DND-41 (cell line): ENCODE measurements around the gene CPN2.

Experiments used
- EZH2 ChIP-seq: IDR thresholded peaks from 3 replicates; pipeline ENCODE4 v1.6.1; 2012; ENCODE audit warnings: borderline replicate concordance, low read depth, mild to moderate bottlenecking, moderate library complexity, low read length, inconsistent platforms; ENCODE audit not compliant: severe bottlenecking
- TF ChIP-seq, protein P1 (sequence below): IDR thresholded peaks from 2 replicates; pipeline ENCODE4 v1.5.1; 2012; ENCODE audit warnings: borderline replicate concordance, low read length, moderate library complexity, mild to moderate bottlenecking; ENCODE audit not compliant: poor library complexity, severe bottlenecking; ENCODE audit errors: extremely low read depth

DNA sequence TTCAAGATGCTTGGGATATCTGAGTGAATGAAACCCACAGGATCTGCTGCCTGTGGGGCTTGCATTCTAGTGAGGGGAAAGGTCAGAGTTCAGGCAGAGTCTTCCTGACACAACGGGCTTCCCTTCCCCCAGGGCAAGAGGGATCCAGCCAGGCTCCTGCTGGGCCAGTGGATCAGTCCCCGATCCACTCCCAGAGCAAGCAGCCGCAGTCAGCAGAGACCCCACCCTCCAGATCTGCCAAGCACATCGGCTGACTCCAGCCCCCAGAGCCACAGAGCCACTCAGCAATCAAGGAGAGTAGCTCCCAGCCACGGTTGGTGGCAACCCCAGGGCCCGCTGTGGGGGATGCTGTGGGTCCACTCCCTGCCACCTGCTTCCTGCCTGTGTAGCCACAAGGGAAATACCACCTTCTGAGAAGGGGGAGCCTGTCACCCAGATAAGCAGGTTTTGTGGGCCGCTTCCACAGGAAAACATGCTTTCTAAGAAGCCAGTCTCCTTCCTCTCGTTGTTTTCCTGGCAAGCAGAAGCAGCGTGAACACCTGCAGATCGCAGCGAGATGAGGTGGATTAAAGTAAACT lies 44.9 kb downstream of the CPN2 start:
- TF ChIP-seq, protein P1, sequence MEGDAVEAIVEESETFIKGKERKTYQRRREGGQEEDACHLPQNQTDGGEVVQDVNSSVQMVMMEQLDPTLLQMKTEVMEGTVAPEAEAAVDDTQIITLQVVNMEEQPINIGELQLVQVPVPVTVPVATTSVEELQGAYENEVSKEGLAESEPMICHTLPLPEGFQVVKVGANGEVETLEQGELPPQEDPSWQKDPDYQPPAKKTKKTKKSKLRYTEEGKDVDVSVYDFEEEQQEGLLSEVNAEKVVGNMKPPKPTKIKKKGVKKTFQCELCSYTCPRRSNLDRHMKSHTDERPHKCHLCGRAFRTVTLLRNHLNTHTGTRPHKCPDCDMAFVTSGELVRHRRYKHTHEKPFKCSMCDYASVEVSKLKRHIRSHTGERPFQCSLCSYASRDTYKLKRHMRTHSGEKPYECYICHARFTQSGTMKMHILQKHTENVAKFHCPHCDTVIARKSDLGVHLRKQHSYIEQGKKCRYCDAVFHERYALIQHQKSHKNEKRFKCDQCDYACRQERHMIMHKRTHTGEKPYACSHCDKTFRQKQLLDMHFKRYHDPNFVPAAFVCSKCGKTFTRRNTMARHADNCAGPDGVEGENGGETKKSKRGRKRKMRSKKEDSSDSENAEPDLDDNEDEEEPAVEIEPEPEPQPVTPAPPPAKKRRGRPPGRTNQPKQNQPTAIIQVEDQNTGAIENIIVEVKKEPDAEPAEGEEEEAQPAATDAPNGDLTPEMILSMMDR, result no peak
- no peak for TF ChIP-seq EZH2
